GM19351 (cell line): ENCODE data around the gene ADAR.

Experiments
- ATAC-seq: cut with Tn5 transposase; IDR thresholded peaks from one replicate; pipeline ENCODE4 v1.9.1; 2021; ENCODE audit warnings: mild to moderate bottlenecking, moderate library complexity; ENCODE audit not compliant: unreplicated experiment

ADAR gene

GRCh38 chr1:154584267-154584994 is 23.6 kb downstream of the ADAR start:
- no peak for ATAC-seq

- no peak for ATAC-seq
Measured at GRCh38 chr1:154583773-154584172, 24.2 kb downstream of the ADAR start.

- ATAC-seq = no peak
Measured at GRCh38 chr1:154582885-154583284, 25.1 kb downstream of the ADAR start.

- no peak for ATAC-seq
Measured at GRCh38 chr1:154581766-154582165, 26.2 kb downstream of the ADAR start.

GRCh38 chr1:154579374-154579773 is 28.6 kb downstream of the ADAR start:
- ATAC-seq = no peak

- ATAC-seq = no peak
Measured at GRCh38 chr1:154578058-154578418, 29.9 kb downstream of the ADAR start.

GRCh38 chr1:154577346-154578057 is 30.5 kb downstream of the ADAR start:
- ATAC-seq = no peak

GRCh38 chr1:154575951-154576566 is 31.9 kb downstream of the ADAR start:
- ATAC-seq = no peak

- no peak for ATAC-seq
Measured at GRCh38 chr1:154575147-154575927, 32.6 kb downstream of the ADAR start.

- ATAC-seq = no peak
Measured at GRCh38 chr1:154574716-154575115, 33.3 kb downstream of the ADAR start.

- ATAC-seq = no peak
Measured at GRCh38 chr1:154573168-154573510, 34.8 kb downstream of the ADAR start.

- no peak for ATAC-seq
Measured at GRCh38 chr1:154572468-154573167, 35.4 kb downstream of the ADAR start.

GRCh38 chr1:154571964-154572288 is 36.1 kb downstream of the ADAR start:
- ATAC-seq = no peak

- ATAC-seq = no peak
Measured at GRCh38 chr1:154571244-154571963, 36.6 kb downstream of the ADAR start.

- ATAC-seq = no peak
Measured at GRCh38 chr1:154568157-154568815, 39.7 kb downstream of the ADAR start.

GRCh38 chr1:154567386-154568156 is 40.4 kb downstream of the ADAR start, which contains the start of gene CHRNB2:
Gene CHRNB2, plus strand, starts transcription at chr1:154567778. Its CDS starts 267 bp downstream, at chr1:154568045.
- no peak for ATAC-seq

GRCh38 chr1:154565876-154566275 is 42.1 kb downstream of the ADAR start:
- no peak for ATAC-seq

GRCh38 chr1:154559466-154560044 is 48.4 kb downstream of the ADAR start:
- ATAC-seq = no peak
